HFF-Myc (cell line): Measurements from ENCODE around the gene CHMP3.
"Not testable (repeated sequence)": the region's sequence is repeated elsewhere in the genome, so short reads cannot be mapped to it uniquely, and the experiment has no call there.

Experiments
- DNase-seq: peaks from one replicate; pipeline ENCODE4 v3.0.0-alpha.2; 2011; ENCODE audit warnings: low read depth; ENCODE audit errors: extremely low read depth
- H3K4me3 ChIP-seq: replicated peaks from 2 replicates; pipeline ENCODE4 v1.5.1; 2011; ENCODE audit warnings: low read depth, mild to moderate bottlenecking, control low read depth, low read length
- TF ChIP-seq, protein P1 (sequence below): IDR thresholded peaks from 2 replicates; pipeline ENCODE4 v1.5.1; 2012; ENCODE audit warnings: mild to moderate bottlenecking, low read depth, low read length, control low read depth; ENCODE audit errors: missing control alignments

CHMP3 gene

DNA sequence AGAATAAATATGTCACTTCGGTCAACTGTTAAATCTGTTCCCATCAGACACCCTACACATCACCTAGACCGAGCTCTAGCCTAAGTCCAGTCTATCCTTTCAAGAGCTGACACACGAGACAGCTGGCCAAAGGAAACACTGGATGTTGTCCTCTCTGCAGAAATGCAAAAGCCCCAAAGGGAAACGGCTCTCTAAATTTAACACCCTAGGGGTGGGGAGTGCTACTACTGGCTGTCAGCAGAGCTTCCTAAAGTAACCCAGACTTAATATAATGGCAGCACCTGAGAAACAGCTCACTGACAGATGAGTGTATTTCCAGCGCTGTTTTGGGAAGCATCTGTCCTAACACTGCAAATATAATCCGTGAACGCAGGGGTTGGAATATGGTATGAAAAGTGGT, 55.6 kb downstream of the CHMP3 start:
- no peak for DNase-seq
- TF ChIP-seq, protein P1, sequence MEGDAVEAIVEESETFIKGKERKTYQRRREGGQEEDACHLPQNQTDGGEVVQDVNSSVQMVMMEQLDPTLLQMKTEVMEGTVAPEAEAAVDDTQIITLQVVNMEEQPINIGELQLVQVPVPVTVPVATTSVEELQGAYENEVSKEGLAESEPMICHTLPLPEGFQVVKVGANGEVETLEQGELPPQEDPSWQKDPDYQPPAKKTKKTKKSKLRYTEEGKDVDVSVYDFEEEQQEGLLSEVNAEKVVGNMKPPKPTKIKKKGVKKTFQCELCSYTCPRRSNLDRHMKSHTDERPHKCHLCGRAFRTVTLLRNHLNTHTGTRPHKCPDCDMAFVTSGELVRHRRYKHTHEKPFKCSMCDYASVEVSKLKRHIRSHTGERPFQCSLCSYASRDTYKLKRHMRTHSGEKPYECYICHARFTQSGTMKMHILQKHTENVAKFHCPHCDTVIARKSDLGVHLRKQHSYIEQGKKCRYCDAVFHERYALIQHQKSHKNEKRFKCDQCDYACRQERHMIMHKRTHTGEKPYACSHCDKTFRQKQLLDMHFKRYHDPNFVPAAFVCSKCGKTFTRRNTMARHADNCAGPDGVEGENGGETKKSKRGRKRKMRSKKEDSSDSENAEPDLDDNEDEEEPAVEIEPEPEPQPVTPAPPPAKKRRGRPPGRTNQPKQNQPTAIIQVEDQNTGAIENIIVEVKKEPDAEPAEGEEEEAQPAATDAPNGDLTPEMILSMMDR: no peak
- no peak overlapping the region for H3K4me3 ChIP-seq

DNA sequence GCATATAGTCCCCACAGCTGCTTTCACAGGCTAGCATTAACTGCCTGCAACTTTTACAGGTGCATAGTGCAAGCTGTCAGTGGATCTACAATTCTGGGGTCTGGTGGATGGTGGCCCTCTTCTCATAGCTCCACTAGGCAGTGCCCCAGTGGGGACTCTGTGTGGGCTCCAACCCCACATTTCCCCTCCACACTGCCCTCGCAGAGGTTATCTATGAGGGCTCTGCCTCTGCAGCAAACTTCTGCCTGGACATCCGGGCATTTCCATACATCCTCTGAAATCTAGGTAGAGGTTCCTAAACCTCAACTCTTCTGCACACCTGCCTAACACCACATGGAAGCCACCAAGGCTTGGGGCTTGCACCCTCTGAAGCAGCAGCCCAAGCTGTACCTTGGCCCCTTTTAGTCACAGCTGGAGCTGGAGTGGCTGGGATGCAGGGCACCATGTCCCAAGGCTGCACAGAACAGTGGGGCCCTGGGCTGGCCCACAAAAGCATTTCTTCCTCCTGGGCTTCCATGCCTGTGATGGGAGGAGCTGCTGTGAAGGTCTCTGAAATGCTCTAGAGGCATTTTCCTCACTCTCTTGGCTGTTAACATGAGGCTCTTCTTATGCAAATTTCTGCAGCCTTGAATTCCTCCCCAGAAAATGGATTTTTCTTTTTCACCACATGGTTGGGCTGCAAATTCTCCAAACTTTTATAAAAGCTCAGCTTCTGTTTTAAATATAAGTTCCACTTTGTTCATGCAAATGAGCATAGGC, 62.7 kb downstream of the CHMP3 start:
- DNase-seq: no peak
- no peak overlapping the region for H3K4me3 ChIP-seq
- TF ChIP-seq, protein P1: no peak

DNA sequence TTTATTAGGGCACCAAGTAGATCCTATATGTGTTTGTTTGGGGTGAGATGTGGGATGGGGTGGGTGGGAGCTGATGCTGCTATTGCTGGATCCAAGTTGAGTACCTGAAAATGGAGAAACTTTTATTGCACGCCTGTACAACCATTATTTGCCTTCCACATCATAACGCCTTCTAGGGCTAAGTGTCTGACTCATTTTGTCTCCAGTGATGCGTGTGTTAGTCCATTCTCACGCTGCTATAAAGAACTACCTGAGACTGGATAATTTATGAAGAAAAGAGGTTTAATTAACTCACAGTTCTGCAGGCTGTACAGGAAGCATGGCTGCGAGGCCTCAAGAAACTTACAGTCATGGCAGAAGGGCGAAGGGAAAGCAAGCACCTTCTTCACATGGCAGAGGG, 63.9 kb downstream of the CHMP3 start:
- DNase-seq: no peak
- TF ChIP-seq, protein P1: no peak
- H3K4me3 ChIP-seq: no peak overlapping the region

DNA sequence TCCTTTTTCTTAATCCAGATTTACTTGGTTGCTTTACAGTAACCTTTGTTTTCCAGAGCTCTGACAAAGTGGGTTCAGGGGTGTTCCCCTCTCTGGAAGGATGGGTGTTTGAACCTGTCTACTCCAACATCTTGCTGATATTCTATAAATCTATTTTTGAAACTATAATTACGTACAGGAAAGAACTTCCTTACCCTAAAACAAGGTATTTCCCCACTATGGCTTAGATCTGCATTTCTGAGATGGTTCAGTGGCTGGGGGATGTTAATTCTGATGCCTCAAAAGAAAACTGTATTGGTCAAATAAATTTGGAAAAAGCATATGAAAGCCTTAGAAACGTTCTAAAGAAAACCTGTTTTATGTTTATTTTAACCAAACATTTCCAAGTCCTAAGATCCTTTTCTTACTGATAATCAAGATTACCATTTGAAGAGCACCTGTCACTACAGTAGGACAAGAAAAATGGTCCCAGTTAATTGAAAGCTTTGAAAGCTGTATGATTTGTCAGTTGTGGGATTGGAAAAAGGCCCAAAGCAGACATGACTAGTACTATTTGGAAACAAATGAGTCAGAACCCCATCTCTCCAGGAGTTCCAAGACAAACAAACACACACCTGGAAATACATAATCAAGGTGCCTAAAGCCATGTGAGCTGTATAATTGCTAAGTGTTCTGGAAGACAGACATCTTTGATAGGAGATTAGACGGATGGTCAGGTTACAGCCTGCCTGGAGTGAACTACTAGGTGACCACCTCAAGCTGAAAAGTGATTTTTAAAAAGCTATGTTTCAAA, 64.6 kb downstream of the CHMP3 start:
- no peak overlapping the region for H3K4me3 ChIP-seq
- DNase-seq: no peak
- TF ChIP-seq, protein P1: no peak

DNA sequence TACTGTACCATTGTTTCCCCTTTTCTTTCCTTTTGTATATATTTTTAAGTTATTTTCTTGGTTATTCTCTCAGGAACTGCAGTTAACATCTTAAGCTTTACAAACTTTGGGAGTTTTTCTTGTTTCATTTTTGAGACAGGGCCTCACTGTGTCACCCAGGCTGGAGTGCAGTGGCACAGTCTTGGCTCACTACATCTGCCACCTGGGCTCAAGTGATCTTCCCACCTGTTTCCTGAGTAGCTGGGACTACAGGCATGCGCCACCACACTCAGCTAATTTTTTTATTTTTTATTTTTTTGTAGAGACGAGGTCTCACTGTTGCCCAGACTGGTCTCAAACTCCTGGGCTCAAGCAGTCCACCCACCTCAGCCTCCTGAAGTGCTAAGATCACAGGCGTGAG, 66.9 kb downstream of the CHMP3 start:
- DNase-seq, H3K4me3 ChIP-seq: not testable (repeated sequence)

DNA sequence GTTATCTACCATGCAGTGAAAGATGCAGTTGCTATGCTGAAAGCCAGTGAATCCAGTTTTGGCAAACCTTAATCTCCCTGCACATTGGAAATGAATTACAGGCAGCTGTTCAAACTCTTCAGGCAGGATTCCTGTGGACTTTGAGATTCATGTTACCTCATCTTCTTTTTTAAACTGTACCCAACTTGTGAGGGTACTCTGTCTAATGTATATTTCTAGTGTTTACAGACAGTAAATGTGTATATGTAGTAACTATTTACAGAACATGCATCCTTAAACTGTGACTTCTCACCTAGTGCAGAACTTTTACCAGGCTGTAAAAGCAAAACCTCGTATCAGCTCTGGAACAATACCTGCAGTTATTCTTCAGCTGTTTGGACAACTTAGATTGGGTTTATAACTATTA, 71.2 kb downstream of the CHMP3 start:
- no peak for DNase-seq
- H3K4me3 ChIP-seq: no peak overlapping the region
- TF ChIP-seq, protein P1: no peak

DNA sequence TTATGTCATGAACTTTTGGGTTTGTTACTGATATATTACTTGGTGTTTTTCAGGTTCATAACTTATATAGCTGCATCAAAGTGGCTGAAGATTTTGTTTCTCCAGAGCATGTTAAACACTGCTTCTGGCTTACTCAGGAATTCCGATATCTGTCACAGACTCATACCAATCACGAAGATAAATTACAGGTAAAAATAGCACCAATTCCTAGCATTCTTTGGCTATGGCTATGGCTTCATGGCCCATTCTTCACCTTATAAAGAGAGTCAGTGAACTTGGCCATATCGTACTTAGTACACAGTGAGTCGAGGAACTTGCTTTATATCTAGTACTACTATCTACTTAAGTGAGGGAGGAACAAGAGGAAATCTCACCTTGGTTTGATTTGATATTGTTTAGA, 72.2 kb downstream of the CHMP3 start:
- TF ChIP-seq, protein P1: no peak
- no peak overlapping the region for H3K4me3 ChIP-seq
- DNase-seq: no peak
